ENCODE data around the gene COL28A1.

DNA sequence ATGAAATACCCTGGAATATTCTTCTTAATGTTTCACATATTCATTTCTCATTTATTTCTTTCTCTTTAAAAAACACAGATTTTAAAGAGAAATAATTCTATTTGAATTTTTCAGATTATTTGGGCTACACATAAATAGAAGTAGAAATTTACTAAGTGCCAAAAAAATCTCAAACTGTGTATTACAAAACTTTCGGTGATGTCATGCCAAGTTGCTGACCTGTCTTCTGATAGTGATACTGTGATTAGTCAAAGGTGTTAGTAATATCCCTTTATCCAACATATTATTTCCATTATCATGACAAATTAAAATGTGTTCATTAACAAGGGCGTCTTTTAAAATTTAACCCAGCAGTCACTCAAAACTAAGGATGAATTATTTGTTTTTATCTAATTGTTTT, 60.1 kb downstream of the COL28A1 start:
- TF ChIP-seq POLR2AphosphoS5 (IDR thresholded peaks at IDR 0.05; ENCODE audit: borderline replicate concordance, low read depth, low read length) (no peak), EZH2 (IDR thresholded peaks at IDR 0.05) (no peak)

All from SK-N-MC (cell line).